Ascending aorta (tissue), 2 donors: ENCODE measurements around the gene LRRC32. TPM values are rescaled to one million over a fixed set of nuclear protein-coding genes. Genes with fewer than 3 reads are reported as not detected.

Source experiments
- DNase-seq, 2 donors: peaks; one replicate each; pipeline ENCODE4 v3.0.0-alpha.2; 2019; ENCODE audit warnings: low spot score in 2 of 2
- H3K27ac ChIP-seq, 2 donors: fragments of 200-600 bp; sonication (generic); one replicate each; pipeline ENCODE4 v1.5.1; 2016 to 2017; ENCODE audit warnings: mild to moderate bottlenecking in 1 of 2
- H3K27me3 ChIP-seq: fragments of 200-600 bp; sonication (generic); one replicate; pipeline ENCODE4 v1.5.1; 2017
- H3K36me3 ChIP-seq, 2 donors: fragments of 200-600 bp; sonication (generic); one replicate each; pipeline ENCODE4 v1.5.1; 2016
- H3K4me1 ChIP-seq, 2 donors: fragments of 200-600 bp; sonication (generic); one replicate each; pipeline ENCODE4 v1.5.1; 2016 to 2017; ENCODE audit warnings: mild to moderate bottlenecking in 1 of 2
- H3K4me3 ChIP-seq, 2 donors: fragments of 200-600 bp; sonication (generic); one replicate each; pipeline ENCODE4 v1.5.1; 2016 to 2017; ENCODE audit warnings: mild to moderate bottlenecking in 1 of 2
- H3K9me3 ChIP-seq, 2 donors: fragments of 200-600 bp; sonication (generic); one replicate each; pipeline ENCODE4 v1.5.1; 2016
- intact Hi-C: fragments of 100-400 bp; cut with DNase I; formaldehyde crosslinking; loops from one replicate; pipeline ENCODE4 v1.15.1; 2023
- total RNA-seq: library from RNA; depleted of rRNA; stranded (reverse); fragments of >200 nt; gene quantifications from one replicate; pipeline ENCODE4 v1.1.0, GENCODE V29; 2016
- TF ChIP-seq, protein P1 (sequence below), 3 experiments: fragments of 200-600 bp in 2 of 3; fragments of 450-650 bp in 1 of 3; sonication (generic) in 2 of 3; IDR thresholded peaks; one replicate each; pipeline ENCODE4 v1.5.1; 2016 to 2019; ENCODE audit warnings: antibody characterized with exemption in 3 of 3, mild to moderate bottlenecking in 1 of 3, moderate library complexity in 1 of 3

The LRRC32 gene
- total RNA-seq, 1 donor from 2014 or later: 280 TPM

DNA sequence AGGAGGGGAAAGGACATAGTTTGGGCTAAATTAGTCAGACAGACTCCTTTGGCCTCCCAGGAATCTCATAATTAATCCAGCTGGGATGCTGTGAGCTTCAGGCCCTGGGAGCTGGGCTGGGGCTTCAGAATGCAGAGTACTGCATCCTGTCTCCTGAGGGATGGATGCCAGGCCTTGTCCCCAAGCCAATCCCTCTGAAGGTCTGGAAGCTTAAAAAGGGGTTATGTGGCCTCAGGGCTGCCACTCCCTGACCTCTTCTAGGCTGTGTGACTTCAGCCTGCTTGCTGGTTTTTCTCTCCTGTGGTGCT is 6.9 kb upstream of the LRRC32 start:
- H3K36me3 ChIP-seq: no peaks in the 10 kb centered on the region
- no peak overlapping the region for H3K4me3 ChIP-seq
- no peak for DNase-seq
- no peaks in the 10 kb centered on the region for H3K27me3 ChIP-seq
- intact Hi-C loops: no loop called here
- H3K9me3 ChIP-seq: no peaks in the 10 kb centered on the region
- H3K4me1 ChIP-seq: peaks cover 0 to 9% of the 10 kb centered on the region in 2 donors
- H3K27ac ChIP-seq: peak overlapping the region in 1 of 2 donors; percentile 4
- TF ChIP-seq, protein P1, sequence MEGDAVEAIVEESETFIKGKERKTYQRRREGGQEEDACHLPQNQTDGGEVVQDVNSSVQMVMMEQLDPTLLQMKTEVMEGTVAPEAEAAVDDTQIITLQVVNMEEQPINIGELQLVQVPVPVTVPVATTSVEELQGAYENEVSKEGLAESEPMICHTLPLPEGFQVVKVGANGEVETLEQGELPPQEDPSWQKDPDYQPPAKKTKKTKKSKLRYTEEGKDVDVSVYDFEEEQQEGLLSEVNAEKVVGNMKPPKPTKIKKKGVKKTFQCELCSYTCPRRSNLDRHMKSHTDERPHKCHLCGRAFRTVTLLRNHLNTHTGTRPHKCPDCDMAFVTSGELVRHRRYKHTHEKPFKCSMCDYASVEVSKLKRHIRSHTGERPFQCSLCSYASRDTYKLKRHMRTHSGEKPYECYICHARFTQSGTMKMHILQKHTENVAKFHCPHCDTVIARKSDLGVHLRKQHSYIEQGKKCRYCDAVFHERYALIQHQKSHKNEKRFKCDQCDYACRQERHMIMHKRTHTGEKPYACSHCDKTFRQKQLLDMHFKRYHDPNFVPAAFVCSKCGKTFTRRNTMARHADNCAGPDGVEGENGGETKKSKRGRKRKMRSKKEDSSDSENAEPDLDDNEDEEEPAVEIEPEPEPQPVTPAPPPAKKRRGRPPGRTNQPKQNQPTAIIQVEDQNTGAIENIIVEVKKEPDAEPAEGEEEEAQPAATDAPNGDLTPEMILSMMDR (IDR thresholded peaks at IDR 0.05): no peak

DNA sequence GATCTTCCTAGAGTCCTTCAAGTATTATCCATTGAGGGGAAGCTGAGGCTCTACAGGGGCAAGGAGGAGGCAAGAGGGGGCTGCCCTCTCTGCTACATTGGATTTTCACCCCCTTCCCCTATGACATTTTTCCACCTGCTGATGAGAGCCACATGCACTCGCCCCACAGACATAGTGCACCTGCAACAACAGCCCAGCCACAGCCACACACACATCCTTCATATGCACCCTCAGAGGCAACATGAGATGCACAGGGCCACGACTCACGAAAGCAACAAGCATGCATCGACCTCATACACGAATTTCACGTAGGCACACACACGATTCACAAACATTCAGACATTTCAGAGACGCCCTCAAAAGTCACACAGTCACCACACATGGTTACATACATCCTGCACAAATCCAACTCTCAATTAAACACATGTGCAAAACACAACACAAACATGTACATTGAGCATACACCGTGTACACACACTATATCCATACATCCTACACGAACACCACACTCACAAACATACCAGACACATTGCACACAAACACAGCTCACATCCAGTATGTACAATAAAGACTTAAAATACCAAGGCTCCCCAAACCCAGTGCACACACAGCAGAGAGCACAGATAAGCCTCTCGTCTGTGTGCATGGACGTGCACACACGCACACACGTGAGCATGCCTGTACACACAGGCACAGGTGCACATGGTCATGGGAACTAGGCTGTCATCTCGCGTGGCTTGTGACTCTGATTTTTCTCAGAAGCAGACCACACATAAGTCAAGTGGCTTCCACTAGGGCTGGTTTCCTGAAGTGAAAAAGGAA is 6.3 kb upstream of the LRRC32 start:
- peaks cover 0 to 9% of the 10 kb centered on the region in 2 donors for H3K4me1 ChIP-seq
- TF ChIP-seq, protein P1 (IDR thresholded peaks at IDR 0.05): no peak
- no peaks in the 10 kb centered on the region for H3K27me3 ChIP-seq
- peak overlapping the region in 1 of 2 donors; percentile 4 for H3K27ac ChIP-seq
- H3K36me3 ChIP-seq: no peaks in the 10 kb centered on the region
- H3K4me3 ChIP-seq: no peak overlapping the region
- H3K9me3 ChIP-seq: no peaks in the 10 kb centered on the region
- intact Hi-C loops: no loop called here
- no peak for DNase-seq

DNA sequence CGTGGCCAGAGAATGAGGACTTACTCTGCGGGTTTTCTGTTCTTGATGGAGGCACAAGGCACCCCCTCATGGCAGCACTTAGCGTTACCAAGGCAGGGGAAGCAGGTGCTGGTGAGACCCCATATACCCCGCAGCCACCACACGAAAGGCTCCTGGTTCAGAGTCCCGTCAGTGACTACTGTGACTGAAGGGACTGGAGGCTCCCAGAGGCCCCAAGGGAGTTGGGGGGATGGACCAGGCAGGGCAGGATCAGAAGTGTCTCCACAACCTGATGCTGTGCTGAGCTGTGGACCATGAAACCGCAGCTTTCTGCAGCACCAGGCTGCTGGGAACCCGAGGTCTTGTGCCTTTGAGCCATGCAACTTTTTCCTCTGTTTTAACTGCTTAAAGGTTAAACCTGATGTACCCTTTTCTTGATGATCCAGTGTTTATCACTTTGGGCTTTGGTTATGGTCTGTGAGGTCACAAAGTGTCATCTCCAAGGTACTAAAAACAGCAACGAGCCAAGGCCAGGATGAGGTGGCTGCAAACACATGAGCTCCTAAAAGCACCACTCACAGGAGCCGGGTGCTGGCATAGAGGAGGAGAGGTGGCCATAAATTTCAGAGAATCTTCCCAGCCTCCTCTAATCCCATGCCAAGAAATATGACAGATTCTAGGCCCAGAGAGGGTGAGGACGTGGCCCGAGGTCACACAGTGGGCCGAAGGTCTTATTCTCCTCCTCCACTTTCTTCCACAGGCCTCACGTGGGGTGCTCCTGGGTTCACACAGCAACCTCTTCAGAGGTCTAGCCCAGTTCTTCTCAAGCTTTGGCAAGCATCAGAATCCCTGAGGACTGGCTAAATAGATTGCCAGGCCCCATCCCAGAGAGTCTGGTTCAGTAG is 4.2 kb upstream of the LRRC32 start:
- Histone ChIP-seq H3K36me3 (no peaks in the 10 kb centered on the region), H3K9me3 (no peaks in the 10 kb centered on the region), H3K27ac (peak overlapping the region; percentile 11 to 14), H3K4me3 (no peak overlapping the region), H3K4me1 (peaks cover 13 to 14% of the 10 kb centered on the region in 2 donors), H3K27me3 (no peaks in the 10 kb centered on the region)
- TF ChIP-seq, protein P1 (IDR thresholded peaks at IDR 0.05): no peak
- DNase-seq: no peak
- intact Hi-C loops: loop anchor here (5.0 kb wide), 4 partner anchors 62 to 437 kb away; partner anchors contain the start of genes EMSY, GVQW3 and THAP12

DNA sequence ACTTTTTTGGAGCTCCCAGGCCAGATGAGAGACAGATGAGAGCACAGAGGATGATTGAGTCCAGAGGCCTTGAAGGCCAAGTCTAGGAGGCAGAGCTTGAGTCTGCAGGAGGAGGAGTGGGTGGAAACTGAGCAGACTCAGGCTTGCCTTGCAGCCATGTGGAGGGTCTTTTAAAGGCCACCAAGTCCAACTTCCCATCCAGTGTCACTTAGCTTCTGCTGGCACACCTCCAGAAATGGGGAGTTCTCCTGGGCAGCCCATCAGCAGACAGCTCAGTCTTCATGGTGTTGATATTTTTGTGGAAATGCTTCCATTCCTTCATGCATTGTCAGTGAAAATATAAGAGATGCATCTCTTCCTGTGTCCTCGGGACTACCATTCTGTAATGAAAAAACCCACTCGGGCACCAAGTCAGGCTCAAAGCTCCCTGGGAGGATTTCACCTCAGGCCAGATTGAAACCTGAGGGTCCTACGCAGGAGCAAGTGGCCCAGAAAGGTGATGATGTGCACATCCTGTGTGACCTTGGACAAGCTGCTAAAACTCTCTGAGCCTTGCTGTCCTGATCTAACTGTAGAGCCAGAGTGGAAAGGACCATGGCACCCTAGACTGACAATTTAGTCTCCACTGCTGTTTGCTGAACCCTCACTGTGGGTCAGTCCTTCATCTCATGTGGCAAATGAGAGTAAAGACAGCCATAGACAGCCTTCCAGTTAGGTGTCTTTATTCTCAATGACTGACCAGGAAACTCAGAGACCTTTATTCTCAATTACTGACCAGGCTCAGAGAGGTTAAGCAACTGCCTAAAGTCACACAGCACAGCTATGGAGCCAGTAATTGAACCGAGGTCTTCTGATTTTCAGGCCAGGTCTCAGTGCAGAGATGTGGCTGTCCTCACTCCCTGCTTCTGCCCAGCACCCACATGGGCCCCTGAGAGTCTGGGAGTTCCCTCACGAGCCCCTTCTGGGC is 2.9 kb upstream of the LRRC32 start:
- no peak for DNase-seq
- Histone ChIP-seq H3K4me1 (peaks cover 13 to 17% of the 10 kb centered on the region in 2 donors), H3K27me3 (no peaks in the 10 kb centered on the region), H3K36me3 (no peaks in the 10 kb centered on the region), H3K9me3 (no peaks in the 10 kb centered on the region), H3K27ac (peak overlapping the region; percentile 83 to 91), H3K4me3 (no peak overlapping the region)
- intact Hi-C loops: loop anchor here (5.0 kb wide), 4 partner anchors 61 to 436 kb away; partner anchors contain the start of genes EMSY, GVQW3 and THAP12
- TF ChIP-seq, protein P1 (IDR thresholded peaks at IDR 0.05): no peak
